HEK293 (cell line): ENCODE data around the gene WFS1.

Source experiments
- CTCF ChIP-seq: fragments of 450-650 bp; formaldehyde crosslinking; IDR thresholded peaks from 2 replicates; pipeline ENCODE4 v1.5.1; 2016; ENCODE audit warnings: missing biosample characterization, missing genetic modification characterization
- ELK4 ChIP-seq: IDR thresholded peaks from 2 replicates; pipeline ENCODE4 v1.6.1; 2011; ENCODE audit warnings: mild to moderate bottlenecking, low read depth, low read length, borderline replicate concordance
- MEIS1 ChIP-seq: sonication (generic); formaldehyde crosslinking; IDR thresholded peaks from 2 replicates; pipeline ENCODE4 v1.8.1; 2022; ENCODE audit warnings: missing genetic modification reagents, mild to moderate bottlenecking, borderline replicate concordance
- REPIN1 ChIP-seq: fragments of 450-650 bp; formaldehyde crosslinking; IDR thresholded peaks from 2 replicates; pipeline ENCODE4 v1.5.1; 2017; ENCODE audit warnings: missing biosample characterization, missing genetic modification characterization, low read depth
- ZBTB8A ChIP-seq: fragments of 450-650 bp; formaldehyde crosslinking; IDR thresholded peaks from 2 replicates; pipeline ENCODE4 v1.5.1; 2016; ENCODE audit warnings: missing biosample characterization, missing genetic modification characterization
- ZNF280D ChIP-seq: fragments of 450-650 bp; formaldehyde crosslinking; IDR thresholded peaks from 2 replicates; pipeline ENCODE4 v1.5.1; 2016; ENCODE audit warnings: missing biosample characterization, missing genetic modification characterization
- ZNF302 ChIP-seq: fragments of 450-650 bp; formaldehyde crosslinking; IDR thresholded peaks from 2 replicates; pipeline ENCODE4 v1.5.1; 2016; ENCODE audit warnings: missing biosample characterization, missing genetic modification characterization, low read depth
- ZNF629 ChIP-seq: fragments of 450-650 bp; formaldehyde crosslinking; IDR thresholded peaks from 2 replicates; pipeline ENCODE4 v1.5.1; 2017; ENCODE audit warnings: missing biosample characterization, missing genetic modification characterization
- ZNF768 ChIP-seq: fragments of 450-650 bp; formaldehyde crosslinking; IDR thresholded peaks from 2 replicates; pipeline ENCODE4 v1.5.1; 2018; ENCODE audit warnings: missing biosample characterization, mild to moderate bottlenecking, missing genetic modification characterization
- ZNF776 ChIP-seq: fragments of 450-650 bp; formaldehyde crosslinking; IDR thresholded peaks from 2 replicates; pipeline ENCODE4 v1.5.0; 2017; ENCODE audit warnings: missing biosample characterization, missing genetic modification characterization, borderline replicate concordance

GRCh38 chr4:6321361-6321760, 51.7 kb downstream of the WFS1 start:
- no peak for TF ChIP-seq ZNF776 (tag by site-specific recombination)
- TF ChIP-seq ZNF629 (tag by site-specific recombination): no peak
- TF ChIP-seq CTCF (tag by site-specific recombination): no peak
- TF ChIP-seq ZNF280D (tag by site-specific recombination): no peak
- no peak for TF ChIP-seq MEIS1 (CRISPR knock-in tag)
- TF ChIP-seq REPIN1 (tag by site-specific recombination): no peak
- no peak for TF ChIP-seq ZNF768 (tag by site-specific recombination)
- no peak for TF ChIP-seq ZNF302 (tag by site-specific recombination)
- no peak for TF ChIP-seq ZBTB8A (tag by site-specific recombination)
- no peak for TF ChIP-seq ELK4
